ENCODE results near the gene SRSF5. TPM values are rescaled to one million over a fixed set of nuclear protein-coding genes. Genes with fewer than 3 reads are reported as not detected.

Gene SRSF5
- total RNA-seq, 1 donor from 2014 or later, result 126 TPM

DNA sequence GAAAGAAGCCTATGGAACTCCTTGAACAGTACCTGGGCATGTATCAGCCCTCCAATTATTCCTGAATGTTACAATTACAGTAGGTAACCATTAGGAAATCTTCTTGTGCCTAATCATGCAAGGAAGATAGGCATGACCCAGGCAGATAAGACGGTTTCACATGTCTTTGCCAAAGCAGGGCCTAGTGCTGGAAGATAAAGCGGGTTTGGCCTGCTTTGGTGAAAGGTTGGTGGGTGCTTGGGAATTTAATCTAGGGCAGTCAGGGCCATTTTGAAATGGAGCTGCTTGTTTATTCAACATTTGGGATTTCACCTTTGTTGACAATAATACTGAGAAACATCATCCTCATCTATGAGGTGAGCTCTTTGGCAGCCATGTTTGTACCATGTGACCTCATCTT is 12.5 kb upstream of the SRSF5 start:
- DNase-seq (ENCODE audit: low read depth), result no peak
- TF ChIP-seq, protein P1, sequence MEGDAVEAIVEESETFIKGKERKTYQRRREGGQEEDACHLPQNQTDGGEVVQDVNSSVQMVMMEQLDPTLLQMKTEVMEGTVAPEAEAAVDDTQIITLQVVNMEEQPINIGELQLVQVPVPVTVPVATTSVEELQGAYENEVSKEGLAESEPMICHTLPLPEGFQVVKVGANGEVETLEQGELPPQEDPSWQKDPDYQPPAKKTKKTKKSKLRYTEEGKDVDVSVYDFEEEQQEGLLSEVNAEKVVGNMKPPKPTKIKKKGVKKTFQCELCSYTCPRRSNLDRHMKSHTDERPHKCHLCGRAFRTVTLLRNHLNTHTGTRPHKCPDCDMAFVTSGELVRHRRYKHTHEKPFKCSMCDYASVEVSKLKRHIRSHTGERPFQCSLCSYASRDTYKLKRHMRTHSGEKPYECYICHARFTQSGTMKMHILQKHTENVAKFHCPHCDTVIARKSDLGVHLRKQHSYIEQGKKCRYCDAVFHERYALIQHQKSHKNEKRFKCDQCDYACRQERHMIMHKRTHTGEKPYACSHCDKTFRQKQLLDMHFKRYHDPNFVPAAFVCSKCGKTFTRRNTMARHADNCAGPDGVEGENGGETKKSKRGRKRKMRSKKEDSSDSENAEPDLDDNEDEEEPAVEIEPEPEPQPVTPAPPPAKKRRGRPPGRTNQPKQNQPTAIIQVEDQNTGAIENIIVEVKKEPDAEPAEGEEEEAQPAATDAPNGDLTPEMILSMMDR (IDR thresholded peaks at IDR 0.05; ENCODE audit: insufficient read depth, low read length, severe bottlenecking), result no peak
- no peak overlapping the region for H3K4me3 ChIP-seq (ENCODE audit: low read depth, low read length)
- H3K36me3 ChIP-seq (ENCODE audit: control insufficient read depth, insufficient read depth, low read length), result no peaks in the 10 kb centered on the region
- no peak for FAIRE-seq
- no peaks in the 10 kb centered on the region for H3K27me3 ChIP-seq (ENCODE audit: control insufficient read depth, insufficient read depth, low read length)

DNA sequence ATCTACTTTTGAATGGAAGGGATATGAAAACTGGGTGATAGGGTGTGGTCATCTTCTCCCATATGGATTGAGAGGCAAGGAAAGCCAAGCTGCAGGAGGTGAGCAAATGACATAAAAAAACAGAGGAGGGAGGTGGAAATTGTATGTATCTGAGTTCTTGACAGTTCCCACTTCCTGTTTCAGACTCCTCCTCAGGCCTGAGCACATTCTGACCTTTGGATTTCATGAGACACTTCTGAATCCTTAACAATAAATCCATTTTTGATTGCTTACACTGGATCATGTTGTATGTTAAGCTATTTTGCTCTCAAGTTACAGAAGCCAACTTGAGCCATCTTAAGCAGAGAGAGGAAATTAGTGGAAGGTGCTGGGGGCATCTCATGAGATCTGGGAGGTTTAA is 11.6 kb upstream of the SRSF5 start:
- Histone ChIP-seq H3K36me3 (ENCODE audit: control insufficient read depth, insufficient read depth, low read length) (no peaks in the 10 kb centered on the region), H3K27me3 (ENCODE audit: control insufficient read depth, insufficient read depth, low read length) (no peaks in the 10 kb centered on the region), H3K4me3 (ENCODE audit: low read depth, low read length) (no peak overlapping the region)
- DNase-seq (ENCODE audit: low read depth) (no peak), FAIRE-seq (no peak)
- TF ChIP-seq, protein P1 (IDR thresholded peaks at IDR 0.05; ENCODE audit: insufficient read depth, low read length, severe bottlenecking), result no peak

DNA sequence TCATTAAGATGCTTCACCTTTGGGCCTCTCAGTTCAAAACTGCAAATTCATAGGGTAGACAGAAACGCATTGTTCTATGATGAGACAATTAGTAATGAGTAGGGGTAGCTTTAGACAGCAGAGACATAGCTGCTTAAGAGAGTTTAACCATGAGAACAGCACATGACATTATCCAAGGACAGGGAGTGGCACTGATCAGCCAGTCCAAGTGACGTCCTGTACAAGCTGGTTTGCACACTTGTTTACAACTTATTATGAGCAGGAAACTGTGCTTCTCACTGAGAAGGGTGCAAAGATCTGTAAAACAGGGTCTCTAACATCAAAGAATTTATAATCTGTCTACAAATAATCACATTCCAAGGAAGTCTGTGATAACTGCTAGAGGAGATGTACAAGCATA is 11.2 kb upstream of the SRSF5 start:
- no peak overlapping the region for H3K4me3 ChIP-seq (ENCODE audit: low read depth, low read length)
- H3K36me3 ChIP-seq (ENCODE audit: control insufficient read depth, insufficient read depth, low read length), result no peaks in the 10 kb centered on the region
- DNase-seq (ENCODE audit: low read depth) (no peak), FAIRE-seq (peak; percentile 32)
- H3K27me3 ChIP-seq (ENCODE audit: control insufficient read depth, insufficient read depth, low read length), result no peaks in the 10 kb centered on the region
- TF ChIP-seq, protein P1 (IDR thresholded peaks at IDR 0.05; ENCODE audit: insufficient read depth, low read length, severe bottlenecking), result no peak

DNA sequence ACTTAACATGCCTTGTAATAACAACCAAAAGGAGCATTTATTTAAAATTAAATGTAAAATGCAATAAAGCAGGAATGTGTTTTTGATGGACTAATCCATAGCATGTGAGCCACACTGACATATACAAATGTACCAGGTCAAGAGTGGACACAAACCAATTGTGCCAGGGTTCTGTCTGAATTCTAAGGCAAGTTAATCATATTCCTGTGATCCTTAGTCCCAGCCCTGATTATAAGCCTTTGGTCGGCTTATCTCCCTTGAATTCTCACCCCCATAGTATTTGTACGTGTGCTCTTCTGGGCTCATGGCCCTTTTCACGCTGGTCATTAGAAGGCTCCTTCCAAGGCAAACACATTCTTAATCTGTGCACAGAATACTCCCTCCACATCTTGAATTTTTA is 10.6 kb upstream of the SRSF5 start:
- Histone ChIP-seq H3K4me3 (ENCODE audit: low read depth, low read length) (no peak overlapping the region), H3K36me3 (ENCODE audit: control insufficient read depth, insufficient read depth, low read length) (no peaks in the 10 kb centered on the region), H3K27me3 (ENCODE audit: control insufficient read depth, insufficient read depth, low read length) (no peaks in the 10 kb centered on the region)
- TF ChIP-seq, protein P1 (IDR thresholded peaks at IDR 0.05; ENCODE audit: insufficient read depth, low read length, severe bottlenecking), result no peak
- DNase-seq (ENCODE audit: low read depth), result no peak
- no peak for FAIRE-seq

DNA sequence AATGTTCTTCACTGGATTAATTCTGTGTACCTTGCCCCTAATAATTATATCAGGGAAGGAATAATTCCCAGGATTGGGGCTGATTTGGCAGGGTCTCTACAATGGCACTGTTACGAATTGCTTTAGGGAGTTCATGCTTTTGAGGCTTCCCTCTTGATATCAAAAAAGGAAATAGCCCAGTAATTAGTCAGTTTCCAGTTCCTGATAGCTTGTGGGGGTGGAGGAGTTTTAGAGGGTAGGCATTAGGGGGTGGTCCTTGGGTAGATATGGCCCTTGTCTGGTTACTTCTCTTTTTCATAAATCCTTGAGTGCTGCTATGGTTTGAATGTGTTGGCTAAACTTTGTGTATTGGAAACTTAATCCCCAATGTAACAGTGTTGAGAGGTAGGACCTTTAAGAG is 6.1 kb upstream of the SRSF5 start:
- no peaks in the 10 kb centered on the region for H3K27me3 ChIP-seq (ENCODE audit: control insufficient read depth, insufficient read depth, low read length)
- TF ChIP-seq, protein P1 (IDR thresholded peaks at IDR 0.05; ENCODE audit: insufficient read depth, low read length, severe bottlenecking), result no peak
- DNase-seq (ENCODE audit: low read depth) (peak; percentile 18), FAIRE-seq (no peak)
- no peak overlapping the region for H3K4me3 ChIP-seq (ENCODE audit: low read depth, low read length)
- no peaks in the 10 kb centered on the region for H3K36me3 ChIP-seq (ENCODE audit: control insufficient read depth, insufficient read depth, low read length)

DNA sequence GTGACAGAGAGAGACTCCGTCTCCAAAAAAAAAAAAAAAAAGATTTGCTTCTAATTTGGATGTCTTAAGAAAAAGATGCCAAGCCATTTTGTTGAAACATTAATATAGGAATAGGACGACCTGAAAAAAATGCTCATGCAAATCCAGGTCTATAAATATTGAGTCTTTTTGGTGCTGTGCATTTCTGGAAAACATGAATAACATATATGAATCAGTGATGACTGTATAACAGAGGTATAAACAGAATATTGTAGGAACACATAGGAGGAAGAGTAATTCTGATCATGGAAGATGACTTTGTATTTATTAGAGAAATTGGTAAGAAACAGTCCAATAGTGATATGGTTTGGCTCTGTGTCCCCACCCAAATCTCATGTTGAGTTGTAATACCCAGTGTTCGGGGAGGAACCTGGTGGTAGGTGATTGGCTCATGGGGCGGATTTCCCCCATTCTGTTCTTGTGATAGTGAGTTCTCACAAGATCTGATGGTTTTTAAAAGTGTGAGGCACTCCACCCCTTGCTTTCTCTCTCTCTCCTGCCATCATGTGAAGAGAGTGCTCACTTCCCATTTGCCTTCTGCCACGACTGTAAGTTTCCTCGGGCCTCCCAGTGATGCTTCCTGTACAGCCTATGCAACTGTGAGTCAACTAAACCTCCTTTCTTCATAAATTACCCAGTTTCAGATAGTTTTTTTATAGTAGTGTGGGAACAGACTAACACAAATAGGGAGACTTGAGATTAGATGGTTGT is 3.0 kb upstream of the SRSF5 start:
- FAIRE-seq (no peak), DNase-seq (ENCODE audit: low read depth) (peak; percentile 21)
- H3K27me3 ChIP-seq (ENCODE audit: control insufficient read depth, insufficient read depth, low read length), result no peaks in the 10 kb centered on the region
- peaks cover 8% of the 10 kb centered on the region for H3K36me3 ChIP-seq (ENCODE audit: control insufficient read depth, insufficient read depth, low read length)
- no peak overlapping the region for H3K4me3 ChIP-seq (ENCODE audit: low read depth, low read length)
- TF ChIP-seq, protein P1 (IDR thresholded peaks at IDR 0.05; ENCODE audit: insufficient read depth, low read length, severe bottlenecking), result no peak
